GM23338 (cell line): ENCODE measurements around the gene ABCC5.

ENCODE experiments used
- CREB1 ChIP-seq: fragments of 250-450 bp; sonication (Bioruptor Pico); IDR thresholded peaks from 2 replicates; pipeline ENCODE4 v1.5.0; 2020; ENCODE audit warnings: low read depth, mild to moderate bottlenecking, moderate library complexity
- CTCF ChIP-seq, 2 experiments: fragments of 200-600 bp in 1 of 2; sonication (generic) in 1 of 2; conservative IDR thresholded peaks; 2 replicates each; pipeline versions ENCODE4 v1.5.1 to v1.6.1; 2016 to 2017; ENCODE audit warnings: antibody characterized with exemption in 2 of 2, low read depth in 2 of 2, mild to moderate bottlenecking in 2 of 2, moderate library complexity in 1 of 2
- EZH2 ChIP-seq: fragments of 200-600 bp; sonication (generic); IDR thresholded peaks from one replicate; pipeline ENCODE4 v1.8.0; 2017; ENCODE audit warnings: antibody characterized with exemption, mild to moderate bottlenecking, low read depth; ENCODE audit not compliant: unreplicated experiment
- EZH2phosphoT487 ChIP-seq: fragments of 200-600 bp; sonication (generic); IDR thresholded peaks from one replicate; pipeline ENCODE4 v1.8.1; 2018; ENCODE audit warnings: antibody characterized with exemption; ENCODE audit not compliant: unreplicated experiment
- POLR2AphosphoS5 ChIP-seq: IDR thresholded peaks from 2 replicates; pipeline ENCODE4 v1.6.1; 2016; ENCODE audit warnings: antibody characterized with exemption, low read depth
- REST ChIP-seq: IDR thresholded peaks from one replicate; pipeline ENCODE4 v1.6.1; 2018; ENCODE audit warnings: antibody characterized with exemption; ENCODE audit not compliant: unreplicated experiment

DNA sequence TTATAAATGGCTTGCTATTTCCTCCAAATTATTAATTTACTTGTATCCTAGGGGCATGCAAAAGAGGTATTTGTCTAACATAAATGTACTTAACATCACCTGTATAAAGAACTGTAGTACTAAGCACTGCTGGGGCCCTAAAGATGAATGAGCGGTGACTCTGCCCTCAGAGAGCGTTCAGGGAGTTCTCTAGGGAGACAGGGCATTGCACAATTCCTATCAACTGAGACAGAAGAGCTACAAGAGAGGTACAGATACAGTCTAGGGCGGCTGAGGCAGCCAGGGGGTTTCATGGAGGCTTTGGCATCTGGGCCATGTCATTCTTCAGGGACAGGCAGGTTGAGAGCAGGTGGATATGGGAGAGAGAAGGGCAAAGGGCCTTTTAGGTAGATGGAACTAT is 93.1 kb downstream of the ABCC5 start:
- no peak for TF ChIP-seq CTCF (conservative IDR thresholded peaks at IDR 0.05; ENCODE audit: low read depth in 2 of 2)
- TF ChIP-seq EZH2 = no peak
- TF ChIP-seq POLR2AphosphoS5 = no peak
- TF ChIP-seq CREB1 = no peak
- TF ChIP-seq REST = no peak
- no peak for TF ChIP-seq EZH2phosphoT487
